ENCODE results near the gene KREMEN1.

The KREMEN1 gene

DNA sequence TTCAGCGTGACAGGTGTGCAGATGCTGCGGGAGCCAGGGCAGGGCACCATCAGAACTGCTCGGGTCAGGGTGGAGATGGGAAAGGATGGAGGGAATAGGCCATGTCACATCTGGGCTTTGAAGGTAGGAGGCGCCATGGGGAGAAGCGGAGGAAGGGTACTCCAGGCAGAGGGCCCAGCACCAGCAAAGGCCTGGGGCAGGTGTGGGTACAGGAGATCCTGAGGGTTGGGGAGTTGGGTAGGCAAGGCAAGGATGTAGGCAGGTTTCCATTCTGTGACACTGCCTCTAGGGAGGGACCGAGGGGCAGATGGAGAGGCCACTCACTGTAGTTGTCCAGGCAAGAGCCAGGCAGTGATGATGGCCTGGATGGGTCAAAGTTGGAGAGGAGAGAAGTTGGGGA is 141.4 kb downstream of the KREMEN1 start:
- H3K36me3 ChIP-seq (replicated peaks): no peaks in the 10 kb centered on the region
- in situ Hi-C loops (cut with HindIII; ENCODE audit: low pct_ligation_motif_present, low sequenced_read_pairs): no loop called here
- TF ChIP-seq, protein P1, sequence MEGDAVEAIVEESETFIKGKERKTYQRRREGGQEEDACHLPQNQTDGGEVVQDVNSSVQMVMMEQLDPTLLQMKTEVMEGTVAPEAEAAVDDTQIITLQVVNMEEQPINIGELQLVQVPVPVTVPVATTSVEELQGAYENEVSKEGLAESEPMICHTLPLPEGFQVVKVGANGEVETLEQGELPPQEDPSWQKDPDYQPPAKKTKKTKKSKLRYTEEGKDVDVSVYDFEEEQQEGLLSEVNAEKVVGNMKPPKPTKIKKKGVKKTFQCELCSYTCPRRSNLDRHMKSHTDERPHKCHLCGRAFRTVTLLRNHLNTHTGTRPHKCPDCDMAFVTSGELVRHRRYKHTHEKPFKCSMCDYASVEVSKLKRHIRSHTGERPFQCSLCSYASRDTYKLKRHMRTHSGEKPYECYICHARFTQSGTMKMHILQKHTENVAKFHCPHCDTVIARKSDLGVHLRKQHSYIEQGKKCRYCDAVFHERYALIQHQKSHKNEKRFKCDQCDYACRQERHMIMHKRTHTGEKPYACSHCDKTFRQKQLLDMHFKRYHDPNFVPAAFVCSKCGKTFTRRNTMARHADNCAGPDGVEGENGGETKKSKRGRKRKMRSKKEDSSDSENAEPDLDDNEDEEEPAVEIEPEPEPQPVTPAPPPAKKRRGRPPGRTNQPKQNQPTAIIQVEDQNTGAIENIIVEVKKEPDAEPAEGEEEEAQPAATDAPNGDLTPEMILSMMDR (IDR thresholded peaks at IDR 0.05; ENCODE audit: low read depth, low read length, missing control alignments): no peak
- H3K27me3 ChIP-seq (replicated peaks): no peaks in the 10 kb centered on the region
- DNase-seq: no peak
- H3K4me3 ChIP-seq (ENCODE audit: low read depth, low read length): no peak overlapping the region
- no peak overlapping the region for H3K27ac ChIP-seq

DNA sequence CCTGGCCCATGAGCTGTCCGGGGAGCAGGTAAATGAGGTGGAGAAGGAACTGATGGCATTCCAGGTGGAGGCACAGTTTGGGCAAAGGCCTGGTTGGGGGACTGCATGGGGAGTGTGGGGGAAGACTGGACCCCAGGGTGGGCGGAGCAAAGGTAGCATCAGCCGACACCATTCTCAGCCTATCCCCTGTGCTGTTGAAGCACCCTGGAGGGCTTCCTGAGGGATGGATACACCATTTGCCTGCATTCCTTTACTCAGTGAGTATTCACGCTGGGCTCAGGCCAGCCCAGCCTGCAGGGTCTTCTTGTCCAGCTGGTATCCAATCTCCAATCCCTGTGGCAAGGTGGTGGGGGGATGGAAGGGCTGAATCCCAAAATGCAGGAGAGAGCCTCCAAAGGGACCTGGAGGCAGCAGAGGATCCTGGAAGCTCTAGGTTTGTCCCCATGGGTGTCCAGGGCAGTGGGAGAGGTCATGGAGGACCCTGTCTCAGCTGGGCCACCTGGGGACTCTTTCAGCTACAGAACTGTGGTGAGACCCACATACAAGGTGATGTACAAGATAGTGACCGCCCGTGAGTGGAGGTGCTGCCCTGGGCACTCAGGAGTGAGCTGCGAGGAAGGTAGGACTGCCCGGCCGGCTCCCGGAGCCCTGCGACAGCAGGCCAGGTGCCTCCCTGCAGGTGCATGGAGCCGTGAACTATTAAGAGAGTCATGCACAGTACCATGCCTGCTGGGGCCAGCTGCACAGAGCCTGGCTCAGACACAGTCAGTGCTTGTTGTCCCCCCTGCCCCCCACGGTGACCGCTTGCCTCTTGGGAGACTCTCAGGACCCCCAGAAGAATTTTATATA is 142.4 kb downstream of the KREMEN1 start:
- H3K36me3 ChIP-seq (replicated peaks): no peaks in the 10 kb centered on the region
- no peak for DNase-seq
- no peaks in the 10 kb centered on the region for H3K27me3 ChIP-seq (replicated peaks)
- in situ Hi-C loops (cut with HindIII; ENCODE audit: low pct_ligation_motif_present, low sequenced_read_pairs): no loop called here
- TF ChIP-seq, protein P1 (IDR thresholded peaks at IDR 0.05; ENCODE audit: low read depth, low read length, missing control alignments): no peak
- H3K27ac ChIP-seq: no peak overlapping the region
- H3K4me3 ChIP-seq (ENCODE audit: low read depth, low read length): no peak overlapping the region

DNA sequence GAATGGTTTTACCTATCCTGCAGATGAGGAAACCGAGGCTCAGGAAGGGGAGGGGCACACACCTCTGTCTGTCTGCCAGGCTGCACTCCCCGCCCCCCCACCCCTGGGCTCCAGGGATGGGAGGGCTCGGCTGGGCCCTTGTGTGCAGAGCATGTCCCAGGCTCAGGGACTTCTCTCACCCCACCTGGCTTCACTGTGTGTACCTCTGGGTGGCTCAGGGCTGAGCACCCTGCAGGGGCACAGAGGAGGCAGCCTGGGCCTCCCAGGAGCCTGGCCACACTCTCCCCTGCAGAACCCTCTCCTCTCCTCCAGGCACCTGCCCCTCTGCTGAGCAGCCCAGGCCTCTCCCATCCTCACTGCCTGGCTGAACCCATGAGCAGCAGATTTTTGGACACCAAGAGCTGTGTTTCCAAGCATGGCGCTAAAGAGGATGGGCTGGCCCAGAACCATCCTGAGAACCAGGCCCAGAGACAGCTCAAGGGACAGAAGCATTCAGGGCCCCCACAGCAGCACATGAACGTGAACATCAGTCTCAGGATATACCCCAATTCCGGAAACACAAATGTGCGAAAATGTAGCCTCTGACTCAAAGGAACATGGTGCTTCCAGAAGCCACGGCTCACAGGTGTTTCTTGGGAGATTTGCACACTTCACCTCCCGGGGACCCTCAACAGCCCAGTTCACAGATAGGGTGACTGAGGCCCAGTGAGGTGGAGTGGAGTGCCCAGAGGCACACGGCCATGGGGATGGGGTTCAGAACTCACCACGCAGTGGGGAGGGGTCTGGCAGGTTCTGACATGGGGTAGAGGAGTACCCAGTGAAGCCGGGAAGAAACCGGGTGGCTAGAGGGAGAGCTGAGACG is 143.4 kb downstream of the KREMEN1 start:
- TF ChIP-seq, protein P1 (IDR thresholded peaks at IDR 0.05; ENCODE audit: low read depth, low read length, missing control alignments): no peak
- DNase-seq: no peak
- in situ Hi-C loops (cut with HindIII; ENCODE audit: low pct_ligation_motif_present, low sequenced_read_pairs): no loop called here
- no peaks in the 10 kb centered on the region for H3K27me3 ChIP-seq (replicated peaks)
- H3K36me3 ChIP-seq (replicated peaks): no peaks in the 10 kb centered on the region
- no peak overlapping the region for H3K4me3 ChIP-seq (ENCODE audit: low read depth, low read length)
- H3K27ac ChIP-seq: no peak overlapping the region

DNA sequence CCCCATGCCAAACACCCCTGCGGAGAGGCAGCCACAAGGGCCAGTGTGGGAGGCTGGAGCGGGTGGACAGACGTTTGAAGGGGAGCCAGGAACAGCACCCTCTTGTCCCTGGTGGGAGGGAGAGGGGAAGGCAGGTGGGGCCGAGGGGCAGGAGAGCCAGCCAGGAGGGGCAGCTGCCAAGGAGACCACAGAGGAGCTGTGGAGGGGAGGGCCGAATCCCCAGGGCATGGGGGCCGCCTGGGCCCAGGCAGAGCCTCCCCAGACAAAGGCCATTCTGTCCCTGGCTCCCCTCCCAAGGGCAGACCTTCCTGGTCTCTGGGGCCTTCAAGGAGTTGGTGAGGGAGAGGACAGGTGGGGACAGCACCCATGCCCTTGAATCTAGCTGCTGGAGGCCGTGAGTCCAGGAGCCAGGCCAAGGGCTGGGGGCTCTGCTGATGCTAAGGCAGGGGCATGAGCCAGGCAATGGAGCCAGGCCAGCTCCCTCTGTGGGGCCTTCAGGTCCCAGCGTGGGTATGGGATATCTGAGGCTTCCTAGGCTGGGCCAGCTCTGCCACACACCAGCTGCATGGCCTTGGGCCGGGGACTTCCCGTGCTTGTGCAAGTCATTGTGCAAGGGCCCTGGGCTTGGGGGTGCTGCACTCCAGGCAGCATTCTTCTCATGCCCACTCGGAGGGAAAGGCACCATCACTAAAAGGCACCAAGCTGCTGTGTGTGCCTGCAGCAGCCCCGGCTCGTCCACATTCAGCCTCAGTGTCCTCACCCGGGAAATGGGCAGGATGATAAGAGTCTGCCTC is 144.2 kb downstream of the KREMEN1 start:
- Histone ChIP-seq H3K27me3 (replicated peaks) (no peaks in the 10 kb centered on the region), H3K4me3 (ENCODE audit: low read depth, low read length) (no peak overlapping the region), H3K27ac (no peak overlapping the region), H3K36me3 (replicated peaks) (no peaks in the 10 kb centered on the region)
- DNase-seq: no peak
- in situ Hi-C loops (cut with HindIII; ENCODE audit: low pct_ligation_motif_present, low sequenced_read_pairs): no loop called here
- TF ChIP-seq, protein P1 (IDR thresholded peaks at IDR 0.05; ENCODE audit: low read depth, low read length, missing control alignments): no peak

Measured in brain microvascular endothelial cell (primary cell).